GM12878 (cell line): ENCODE results near the gene INO80C. TPM values are rescaled to one million over a fixed set of nuclear protein-coding genes. Genes with fewer than 3 reads are reported as not detected.

ENCODE experiments used
- BHLHE40 ChIP-seq, 2 experiments: fragments of 450-650 bp in 1 of 2; IDR thresholded peaks; 2 replicates each; pipeline ENCODE4 v1.6.1; 2011 to 2017; ENCODE audit warnings: low read depth in 2 of 2, borderline replicate concordance in 1 of 2, improper control_type of control experiment in 1 of 2, low read length in 1 of 2, mild to moderate bottlenecking in 1 of 2
- CBX3 ChIP-seq: fragments of 200-600 bp; sonication (generic); IDR thresholded peaks from 2 replicates; pipeline ENCODE4 v1.6.1; 2016; ENCODE audit warnings: low read depth, borderline replicate concordance
- CHD4 ChIP-seq: fragments of 200-600 bp; sonication (generic); IDR thresholded peaks from 2 replicates; pipeline ENCODE4 v1.6.1; 2016; ENCODE audit warnings: mild to moderate bottlenecking
- CREM ChIP-seq: IDR thresholded peaks from 2 replicates; pipeline ENCODE4 v1.6.1; 2014; ENCODE audit warnings: antibody characterized with exemption, low read depth
- EZH2 ChIP-seq: IDR thresholded peaks from 2 replicates; pipeline ENCODE4 v1.6.1; 2012; ENCODE audit warnings: low read depth, mild to moderate bottlenecking, control low read depth, inconsistent platforms, low read length, borderline replicate concordance; ENCODE audit not compliant: control insufficient read depth
- FOS ChIP-seq: IDR thresholded peaks from 3 replicates; pipeline ENCODE4 v1.6.1; 2011; ENCODE audit warnings: borderline replicate concordance; ENCODE audit not compliant: insufficient read length; ENCODE audit errors: extremely low read depth
- HCFC1 ChIP-seq: fragments of 150-350 bp; IDR thresholded peaks from 2 replicates; pipeline ENCODE4 v1.6.1; 2014; ENCODE audit warnings: low read length
- JUND ChIP-seq: IDR thresholded peaks from 2 replicates; pipeline ENCODE4 v1.6.1; 2012; ENCODE audit warnings: low read depth, mild to moderate bottlenecking, low read length, improper control_type of control experiment, moderate library complexity
- KLF5 ChIP-seq: fragments of 450-650 bp; IDR thresholded peaks from 2 replicates; pipeline ENCODE4 v1.6.1; 2014; ENCODE audit warnings: mild to moderate bottlenecking; ENCODE audit not compliant: partially characterized antibody
- MLLT1 ChIP-seq: fragments of 450-650 bp; IDR thresholded peaks from 2 replicates; pipeline ENCODE4 v1.6.1; 2016; ENCODE audit warnings: mild to moderate bottlenecking
- MYB ChIP-seq: fragments of 150-350 bp; IDR thresholded peaks from 2 replicates; pipeline ENCODE4 v1.6.1; 2014; ENCODE audit warnings: mild to moderate bottlenecking, low read depth, low read length, borderline replicate concordance
- NBN ChIP-seq: fragments of 450-650 bp; IDR thresholded peaks from 2 replicates; pipeline ENCODE4 v1.6.1; 2016
- NFIC ChIP-seq: IDR thresholded peaks from 2 replicates; pipeline ENCODE4 v1.6.1; 2012; ENCODE audit warnings: low read depth, mild to moderate bottlenecking, inconsistent platforms, low read length, moderate library complexity
- RAD21 ChIP-seq: IDR thresholded peaks from 2 replicates; pipeline ENCODE4 v1.6.1; 2011; ENCODE audit warnings: mild to moderate bottlenecking, low read depth, low read length, moderate library complexity; ENCODE audit not compliant: insufficient read depth
- RFX5 ChIP-seq: IDR thresholded peaks from 2 replicates; pipeline ENCODE4 v1.6.1; 2011; ENCODE audit warnings: low read depth, low read length, improper control_type of control experiment
- SREBF2 ChIP-seq: IDR thresholded peaks from 2 replicates; pipeline ENCODE4 v1.6.1; 2012; ENCODE audit warnings: mild to moderate bottlenecking, low read length
- SRF ChIP-seq, 2 experiments: IDR thresholded peaks; 2 replicates each; pipeline ENCODE4 v1.6.1; 2011; ENCODE audit warnings: low read depth in 2 of 2, low read length in 2 of 2, mild to moderate bottlenecking in 1 of 2, moderate library complexity in 1 of 2
- TAF1 ChIP-seq: IDR thresholded peaks from 2 replicates; pipeline ENCODE4 v1.6.1; 2011; ENCODE audit warnings: mild to moderate bottlenecking, low read depth, low read length, borderline replicate concordance
- ZNF384 ChIP-seq: IDR thresholded peaks from 2 replicates; pipeline ENCODE4 v1.6.1; 2012; ENCODE audit warnings: low read depth, mild to moderate bottlenecking, low read length, improper control_type of control experiment, borderline replicate concordance
- ZNF687 ChIP-seq: fragments of 450-650 bp; IDR thresholded peaks from 2 replicates; pipeline ENCODE4 v1.6.1; 2017; ENCODE audit warnings: mild to moderate bottlenecking, moderate library complexity
- polyA plus RNA-seq, 11 experiments: library from polyadenylated mRNA; depleted of rRNA in 4 of 11; unstranded in 6 of 11; stranded (reverse) in 5 of 11; fragments of >200 nt; fragmentation: Nextera tagmentation in 4 of 11; fragmentation: Illumina TruSeq in 1 of 11; extraction: Ambion mirVana in 4 of 11; extraction: Trizol in 1 of 11; gene quantifications; 1 replicate in 1 of 11; 2 replicates in 10 of 11; pipeline versions ENCODE4 v1.2.1 to v1.2.3, GENCODE V29; 2011 to 2016; ENCODE audit warnings: inconsistent platforms in 2 of 11, missing spikeins in 2 of 11, low read depth in 1 of 11
- total RNA-seq, 4 experiments: library from RNA; depleted of rRNA in 3 of 4; stranded (reverse); fragments of >200 nt in 3 of 4; fragmentation: Illumina TruSeq in 1 of 4; extraction: Trizol in 1 of 4; gene quantifications; 2 replicates each; pipeline versions ENCODE4 v1.2.1 to v1.2.3, GENCODE V29; 2013 to 2021

Gene INO80C
- total and polyA plus RNA-seq, 10 of the 15 experiments (the other 5 are each of a cell fraction or from before 2014, with no cell fraction given), result 9.9 to 43.2 (median 30.1) TPM

- peak; percentile 97 for TF ChIP-seq NBN
- TF ChIP-seq BHLHE40 (IDR thresholded peaks at IDR 0.05; ENCODE audit: borderline replicate concordance in 1 of 2, low read depth in 2 of 2, low read length in 1 of 2), result peak; percentile 95 to 96
- TF ChIP-seq SREBF2, result peak; percentile 23; the same call in 1 of the 2 replicates
- TF ChIP-seq HCFC1, result peak; percentile 71
- peak; percentile 90 for TF ChIP-seq ZNF687
- no peak for TF ChIP-seq CBX3
- TF ChIP-seq EZH2, result no peak
- peak; percentile 67; the same call in 1 of the 2 replicates for TF ChIP-seq RFX5
- TF ChIP-seq CHD4, result no peak
- no peak for TF ChIP-seq MYB
- peak; percentile 85 for TF ChIP-seq CREM
- 0 out of 2 replicates have a peak, but pooled peaks have one; percentile 14 for TF ChIP-seq NFIC
- TF ChIP-seq JUND, result peak; percentile 71; the same call in 1 of the 2 replicates
- TF ChIP-seq TAF1, result peak; percentile 79
- peak; percentile 31; the same call in 1 of the 2 replicates for TF ChIP-seq RAD21
- TF ChIP-seq FOS, result no peak
- TF ChIP-seq SRF (IDR thresholded peaks at IDR 0.05; ENCODE audit: low read depth in 2 of 2, low read length in 2 of 2), result peak; percentile 30 to 52; a peak in 2 of 4 replicates
- TF ChIP-seq KLF5, result peak; percentile 96
- TF ChIP-seq ZNF384, result peak; percentile 58
- peak; percentile 81 for TF ChIP-seq MLLT1
Measured at GRCh38 chr18:35497370-35498197, at the start of gene INO80C (continued).
